Activated CD4-positive, alpha-beta memory T cell treated with anti-CD3 and anti-CD28 coated beads, Interleukin-2, amount 10 ng/mL, durations not matched to agents 7 days and 5 days (primary cell): ENCODE data around the gene PLD1. TPM values are rescaled to one million over a fixed set of nuclear protein-coding genes. Genes with fewer than 3 reads are reported as not detected.

Source experiments
- CTCF ChIA-PET: fragments of 350-600 bp; sonication (Branson Sonifier 250); formaldehyde crosslinking; loops from one replicate; lab custom pipeline; 2021; ENCODE audit warnings: antibody characterized with exemption, inconsistent platforms; lab: Charles Lee
- POLR2A ChIA-PET: fragments of 350-600 bp; sonication (Branson Sonifier 250); formaldehyde crosslinking; loops from one replicate; lab custom pipeline; 2021; ENCODE audit warnings: antibody characterized with exemption; lab: Charles Lee
- DNase-seq: peaks from one replicate; pipeline ENCODE4 v3.0.0-alpha.2; 2020
- H3K27ac Mint-ChIP-seq: one replicate; pipeline ENCODE4 v1.8.0; 2021; ENCODE audit warnings: mild to moderate bottlenecking, mixed read lengths
- H3K27me3 Mint-ChIP-seq: one replicate; pipeline ENCODE4 v1.8.0; 2021; ENCODE audit warnings: mixed read lengths
- H3K36me3 Mint-ChIP-seq: one replicate; pipeline ENCODE4 v1.8.0; 2021; ENCODE audit warnings: low read depth, mixed read lengths
- H3K4me1 Mint-ChIP-seq: one replicate; pipeline ENCODE4 v1.8.0; 2021; ENCODE audit warnings: mixed read lengths
- H3K4me3 Mint-ChIP-seq: one replicate; pipeline ENCODE4 v1.8.0; 2021; ENCODE audit warnings: mild to moderate bottlenecking, mixed read lengths
- H3K9me3 Mint-ChIP-seq: one replicate; pipeline ENCODE4 v1.8.0; 2021; ENCODE audit warnings: mixed read lengths
- total RNA-seq, 2 experiments: library from RNA; stranded (reverse); gene quantifications; one replicate each; pipeline ENCODE4 v1.2.3, GENCODE V29; 2021

The PLD1 gene
- total RNA-seq, 2 experiments from 2014 or later, result 3.1 to 4.1 TPM

DNA sequence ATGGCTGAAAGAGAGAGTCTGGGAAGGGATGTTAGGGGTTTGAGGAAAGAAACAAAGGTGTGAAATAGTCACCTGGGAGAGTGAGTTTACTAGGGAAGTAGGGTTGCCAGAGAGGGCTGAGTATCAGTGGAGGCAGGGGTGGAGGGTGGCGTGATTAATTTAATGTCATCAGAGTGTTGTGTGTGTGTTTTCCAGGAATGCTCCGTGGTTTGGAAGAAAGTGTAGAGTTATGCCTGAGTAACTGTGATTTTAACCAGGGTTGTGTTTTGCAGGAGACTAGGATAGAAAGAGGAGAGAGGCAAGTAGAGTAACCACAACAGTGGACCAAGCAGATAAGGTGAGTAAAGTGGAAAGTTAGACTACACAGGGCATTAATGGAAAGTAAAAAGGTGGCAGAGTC lies 27.2 kb downstream of the PLD1 start:
- H3K4me3 Mint-ChIP-seq, result no peak overlapping the region
- ChIA-PET POLR2A (no interaction called here), CTCF (no interaction called here)
- H3K27ac Mint-ChIP-seq, result no peak overlapping the region
- DNase-seq, result no peak
- no peaks in the 10 kb centered on the region for H3K36me3 Mint-ChIP-seq
- peaks cover 19% of the 10 kb centered on the region for H3K27me3 Mint-ChIP-seq
- H3K9me3 Mint-ChIP-seq, result no peaks in the 10 kb centered on the region
- H3K4me1 Mint-ChIP-seq, result no peaks in the 10 kb centered on the region

DNA sequence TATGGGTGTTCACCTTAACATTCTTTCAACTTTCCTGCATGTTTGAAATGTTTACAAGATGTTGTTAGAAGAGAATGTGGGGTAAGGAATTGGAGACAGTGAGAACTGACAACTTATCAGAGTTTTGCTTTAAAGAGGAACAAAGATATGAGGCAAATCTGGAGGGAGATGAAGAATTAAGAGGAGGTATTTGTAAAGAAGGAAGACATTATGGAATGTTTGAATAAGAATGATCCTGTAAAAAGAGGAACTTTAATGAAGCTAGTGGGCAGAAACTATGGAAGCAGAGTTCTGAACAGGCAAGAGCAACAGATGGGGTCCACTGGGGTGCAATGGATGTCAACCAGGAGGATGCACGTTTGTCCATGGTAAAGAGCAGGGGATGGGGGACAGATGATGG lies 27.7 kb downstream of the PLD1 start:
- H3K36me3 Mint-ChIP-seq, result no peaks in the 10 kb centered on the region
- no peak overlapping the region for H3K27ac Mint-ChIP-seq
- no peaks in the 10 kb centered on the region for H3K4me1 Mint-ChIP-seq
- H3K27me3 Mint-ChIP-seq, result peaks cover 19% of the 10 kb centered on the region
- ChIA-PET CTCF (no interaction called here), POLR2A (no interaction called here)
- H3K9me3 Mint-ChIP-seq, result no peaks in the 10 kb centered on the region
- no peak for DNase-seq
- H3K4me3 Mint-ChIP-seq, result no peak overlapping the region

DNA sequence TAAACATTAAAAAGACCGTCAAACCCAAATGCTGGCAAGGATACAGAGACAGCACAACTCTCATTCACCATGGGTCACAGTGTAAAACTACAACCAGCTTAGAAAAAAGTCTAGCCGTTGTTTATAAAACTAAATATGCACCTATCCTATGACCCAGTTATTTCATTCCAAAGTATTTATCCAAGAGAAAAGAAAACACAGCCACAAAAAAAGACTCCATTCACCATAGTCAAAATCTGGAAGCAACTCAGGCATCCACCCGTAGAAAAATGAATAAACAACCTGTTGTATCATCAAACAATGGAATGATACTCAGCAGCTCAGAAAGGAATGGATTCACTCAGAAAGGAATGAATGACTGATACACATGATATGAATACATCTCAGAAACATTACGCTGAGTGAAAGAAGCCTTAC lies 28.6 kb downstream of the PLD1 start:
- CTCF ChIA-PET, result interaction anchor here (1.2 to 1.9 kb wide), 2 partner anchors 9 to 560 kb away, joined by 4 read pairs; no protein-coding TSS in a partner anchor

DNA sequence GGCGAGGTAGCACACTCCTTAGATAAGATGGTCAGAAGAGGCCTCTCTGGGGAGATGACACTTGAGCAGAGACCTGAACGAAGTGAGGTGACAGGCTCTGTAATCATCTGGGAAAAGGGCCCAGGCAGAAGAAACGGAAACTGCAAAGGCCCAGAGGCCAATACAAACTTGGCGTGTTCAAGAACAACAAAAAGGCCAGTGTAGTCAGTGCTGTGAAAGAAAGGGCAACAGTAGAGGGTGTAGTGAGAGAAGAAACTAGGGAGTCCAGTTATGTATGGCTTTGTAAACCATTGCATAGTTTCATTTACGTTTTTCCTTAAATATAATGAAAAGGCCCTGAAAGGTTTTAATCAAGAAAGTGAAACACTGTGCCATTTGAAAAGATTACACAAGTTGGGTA lies 31.8 kb downstream of the PLD1 start:
- POLR2A ChIA-PET, result no interaction called here
- Mint-ChIP-seq H3K4me3 (no peak overlapping the region), H3K27ac (no peak overlapping the region), H3K36me3 (no peaks in the 10 kb centered on the region), H3K4me1 (peaks cover 2% of the 10 kb centered on the region), H3K9me3 (no peaks in the 10 kb centered on the region), H3K27me3 (peaks cover 14% of the 10 kb centered on the region)
- CTCF ChIA-PET, result no interaction called here
- DNase-seq, result no peak

More for the DNA sequence above, 28.6 kb downstream of the PLD1 start:
- H3K9me3 Mint-ChIP-seq, result no peaks in the 10 kb centered on the region
- H3K4me3 Mint-ChIP-seq, result no peak overlapping the region
- no peak for DNase-seq
- peaks cover 2% of the 10 kb centered on the region for H3K4me1 Mint-ChIP-seq
- POLR2A ChIA-PET, result no interaction called here
- H3K27me3 Mint-ChIP-seq, result peaks cover 17% of the 10 kb centered on the region
- H3K27ac Mint-ChIP-seq, result no peak overlapping the region
- no peaks in the 10 kb centered on the region for H3K36me3 Mint-ChIP-seq

DNA sequence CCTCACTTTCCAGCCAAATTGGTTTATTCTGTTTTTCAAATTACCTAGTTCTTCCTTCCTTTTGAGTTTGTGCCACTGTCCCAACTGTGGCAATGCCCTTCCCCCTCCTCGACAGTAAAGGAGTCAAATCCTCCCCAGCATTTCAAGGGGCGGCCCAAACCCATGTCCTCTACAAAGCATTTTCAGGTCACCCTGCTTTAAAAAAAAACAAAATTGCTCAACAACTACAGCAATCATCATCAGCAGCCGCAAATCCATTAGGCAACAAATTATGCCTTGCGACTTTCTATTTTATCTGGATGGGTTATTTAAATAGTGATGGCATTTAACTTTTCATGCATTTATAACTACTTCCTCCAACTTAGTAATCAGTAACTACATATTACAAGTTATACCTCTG lies 32.7 kb downstream of the PLD1 start:
- Mint-ChIP-seq H3K9me3 (no peaks in the 10 kb centered on the region), H3K4me1 (peaks cover 2% of the 10 kb centered on the region), H3K36me3 (no peaks in the 10 kb centered on the region), H3K27ac (no peak overlapping the region), H3K4me3 (no peak overlapping the region), H3K27me3 (peaks cover 14% of the 10 kb centered on the region)
- ChIA-PET POLR2A (no interaction called here), CTCF (no interaction called here)
- no peak for DNase-seq

DNA sequence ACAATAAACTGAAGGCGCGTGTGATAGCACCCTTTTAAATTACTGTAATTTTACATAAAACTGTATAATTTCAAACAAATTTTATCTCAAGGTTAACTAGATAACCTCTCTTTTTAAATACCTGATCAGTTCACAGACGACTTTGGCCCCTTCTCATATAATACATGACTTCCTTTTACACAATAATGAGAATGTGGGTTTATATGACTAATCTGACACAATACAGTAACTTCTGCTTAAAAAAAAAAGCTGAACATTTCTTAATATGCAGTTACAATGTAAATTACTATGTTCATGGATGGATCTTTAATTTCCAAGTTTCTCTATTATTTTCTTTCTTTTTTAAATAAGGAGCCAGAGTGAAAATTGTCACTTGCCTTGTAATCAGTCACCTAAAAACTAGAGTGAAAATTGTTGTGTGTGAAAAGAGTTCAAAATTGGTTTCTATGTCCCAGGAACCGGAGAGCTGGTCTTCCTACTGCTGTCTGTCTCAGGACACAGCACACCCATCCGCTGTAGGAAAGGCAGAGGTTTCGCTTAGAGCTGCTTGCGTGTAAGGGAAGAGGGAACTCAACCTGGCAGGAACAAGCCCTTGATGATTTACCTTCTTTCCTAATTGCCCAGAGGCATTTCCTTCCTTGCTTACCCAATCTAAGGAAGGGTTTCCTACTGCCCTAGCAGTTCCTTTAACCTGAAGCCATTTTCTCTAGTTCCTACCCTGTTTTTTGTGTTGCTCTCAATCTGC lies 33.3 kb downstream of the PLD1 start:
- no peaks in the 10 kb centered on the region for H3K36me3 Mint-ChIP-seq
- H3K4me3 Mint-ChIP-seq, result no peak overlapping the region
- DNase-seq, result no peak
- ChIA-PET CTCF (no interaction called here), POLR2A (no interaction called here)
- peaks cover 2% of the 10 kb centered on the region for H3K4me1 Mint-ChIP-seq
- H3K9me3 Mint-ChIP-seq, result no peaks in the 10 kb centered on the region
- peaks cover 14% of the 10 kb centered on the region for H3K27me3 Mint-ChIP-seq
- H3K27ac Mint-ChIP-seq, result no peak overlapping the region

DNA sequence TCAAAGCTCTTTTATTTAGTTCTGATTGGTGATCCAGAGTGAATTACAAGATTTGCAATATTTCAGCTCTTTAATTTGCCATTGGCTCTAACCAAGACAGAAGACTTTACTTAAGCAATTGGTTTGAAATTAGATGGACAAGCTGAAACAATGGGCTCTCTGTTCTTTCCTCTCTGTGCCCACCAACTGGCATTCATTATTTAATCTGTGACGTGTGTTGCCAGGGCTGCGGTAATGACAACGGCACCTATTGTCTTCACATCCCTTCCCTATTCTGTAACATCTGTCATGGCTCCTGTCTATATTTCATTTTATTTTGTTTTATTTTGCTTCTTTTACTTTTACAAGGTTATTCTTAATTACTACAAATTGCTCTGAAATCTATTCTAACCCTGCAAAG lies 33.9 kb downstream of the PLD1 start:
- CTCF ChIA-PET, result interaction anchor here (0.6 to 1.0 kb wide), 2 partner anchors 8 to 1589 kb away, joined by 3 read pairs; no protein-coding TSS in a partner anchor
- POLR2A ChIA-PET, result no interaction called here
- no peaks in the 10 kb centered on the region for H3K36me3 Mint-ChIP-seq
- peaks cover 2% of the 10 kb centered on the region for H3K4me1 Mint-ChIP-seq
- no peak overlapping the region for H3K27ac Mint-ChIP-seq
- no peaks in the 10 kb centered on the region for H3K9me3 Mint-ChIP-seq
- H3K27me3 Mint-ChIP-seq, result peaks cover 11% of the 10 kb centered on the region
- DNase-seq, result no peak
- H3K4me3 Mint-ChIP-seq, result no peak overlapping the region

DNA sequence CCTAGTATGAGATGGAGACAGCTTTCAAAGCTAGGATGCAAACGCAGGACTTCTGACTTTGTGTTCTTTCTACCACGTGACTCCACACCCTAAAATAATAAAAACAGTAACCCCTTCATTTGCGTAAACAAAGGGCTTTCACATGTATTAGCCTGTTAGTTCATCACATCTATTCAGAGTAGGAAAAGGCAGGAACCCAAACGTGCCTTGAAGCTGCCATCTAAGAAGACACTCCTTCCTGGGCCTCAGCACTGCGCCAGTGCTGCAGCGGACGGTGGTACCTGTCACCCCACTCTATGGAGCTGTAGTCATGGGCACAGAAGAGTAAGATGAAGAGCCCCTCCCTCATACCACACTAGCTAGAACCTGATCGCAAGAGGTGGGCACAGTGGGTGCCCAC lies 34.3 kb downstream of the PLD1 start:
- Mint-ChIP-seq H3K4me1 (peaks cover 2% of the 10 kb centered on the region), H3K27ac (no peak overlapping the region), H3K27me3 (peaks cover 15% of the 10 kb centered on the region), H3K9me3 (no peaks in the 10 kb centered on the region), H3K36me3 (no peaks in the 10 kb centered on the region), H3K4me3 (no peak overlapping the region)
- no peak for DNase-seq
- ChIA-PET CTCF (interaction anchor here (0.6 to 1.0 kb wide), 2 partner anchors 8 to 1588 kb away, joined by 3 read pairs; no protein-coding TSS in a partner anchor), POLR2A (no interaction called here)

DNA sequence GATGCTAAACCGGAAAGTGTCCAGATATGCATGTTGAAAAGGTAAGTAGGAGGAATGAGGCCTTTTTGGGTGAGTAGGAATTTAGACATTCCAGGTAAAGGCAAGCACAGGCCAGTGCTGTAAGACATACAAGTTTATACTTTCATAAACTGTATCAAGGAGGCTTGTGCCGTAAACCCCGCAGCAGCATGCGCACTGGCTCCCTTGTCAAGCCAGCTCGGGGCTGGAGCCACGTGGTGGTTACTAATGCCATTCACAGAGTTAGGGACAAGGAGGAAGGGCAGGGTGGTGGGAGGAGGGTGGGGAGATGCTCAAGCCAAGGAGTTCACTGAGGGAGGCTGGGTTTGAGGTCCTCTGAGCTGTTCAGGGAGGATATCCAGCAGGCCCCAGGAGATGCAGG lies 35.8 kb downstream of the PLD1 start:
- DNase-seq, result no peak
- Mint-ChIP-seq H3K27me3 (peaks cover 11% of the 10 kb centered on the region), H3K4me3 (no peak overlapping the region), H3K9me3 (no peaks in the 10 kb centered on the region), H3K36me3 (no peaks in the 10 kb centered on the region), H3K4me1 (peaks cover 2% of the 10 kb centered on the region), H3K27ac (no peak overlapping the region)
- ChIA-PET POLR2A (no interaction called here), CTCF (interaction anchor here (0.6 kb wide), 1 partner anchor 263 kb away, joined by 5 read pairs; no protein-coding TSS in a partner anchor)

DNA sequence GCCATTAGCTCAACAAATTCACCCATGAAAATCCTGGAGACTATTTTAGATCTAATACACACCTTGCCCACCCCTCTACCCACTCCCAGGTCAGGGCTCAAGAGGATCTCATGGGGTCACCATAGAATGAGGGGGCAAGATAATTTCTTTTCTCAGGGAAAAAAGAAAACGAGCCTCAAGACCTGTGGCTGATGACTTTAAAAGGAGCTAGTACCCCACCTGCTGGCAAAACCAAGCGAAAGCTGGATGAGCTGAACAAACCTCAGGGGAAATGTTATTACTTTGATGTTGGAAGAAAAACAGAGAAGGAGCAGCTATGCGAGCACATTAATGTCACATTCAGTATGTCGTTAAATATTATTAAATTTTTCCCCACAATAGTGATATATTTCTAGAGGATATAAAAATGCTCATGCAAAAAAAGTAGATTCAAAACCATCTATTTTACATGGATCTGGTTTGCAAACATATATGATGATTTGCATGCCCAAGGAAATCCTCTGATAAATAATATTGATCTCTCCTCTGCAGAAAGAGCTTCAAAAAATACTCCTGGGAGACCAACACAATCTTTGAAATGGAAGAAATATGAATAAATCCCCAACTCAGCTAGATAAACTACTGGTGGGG lies 37.7 kb downstream of the PLD1 start:
- ChIA-PET CTCF (interaction anchor here (0.6 to 2.5 kb wide), 34 partner anchors 8 to 961 kb away, joined by 3 to 21 read pairs (median 4); partner anchors contain the start of gene TNIK), POLR2A (interaction anchor here (1.1 kb wide), 1 partner anchor 569 kb away, joined by 3 read pairs; no protein-coding TSS in a partner anchor)
- no peaks in the 10 kb centered on the region for H3K36me3 Mint-ChIP-seq
- peaks cover 2% of the 10 kb centered on the region for H3K4me1 Mint-ChIP-seq
- H3K4me3 Mint-ChIP-seq, result no peak overlapping the region
- H3K9me3 Mint-ChIP-seq, result no peaks in the 10 kb centered on the region
- peak; percentile 49 for DNase-seq
- peaks cover 9% of the 10 kb centered on the region for H3K27me3 Mint-ChIP-seq
- H3K27ac Mint-ChIP-seq, result no peak overlapping the region

DNA sequence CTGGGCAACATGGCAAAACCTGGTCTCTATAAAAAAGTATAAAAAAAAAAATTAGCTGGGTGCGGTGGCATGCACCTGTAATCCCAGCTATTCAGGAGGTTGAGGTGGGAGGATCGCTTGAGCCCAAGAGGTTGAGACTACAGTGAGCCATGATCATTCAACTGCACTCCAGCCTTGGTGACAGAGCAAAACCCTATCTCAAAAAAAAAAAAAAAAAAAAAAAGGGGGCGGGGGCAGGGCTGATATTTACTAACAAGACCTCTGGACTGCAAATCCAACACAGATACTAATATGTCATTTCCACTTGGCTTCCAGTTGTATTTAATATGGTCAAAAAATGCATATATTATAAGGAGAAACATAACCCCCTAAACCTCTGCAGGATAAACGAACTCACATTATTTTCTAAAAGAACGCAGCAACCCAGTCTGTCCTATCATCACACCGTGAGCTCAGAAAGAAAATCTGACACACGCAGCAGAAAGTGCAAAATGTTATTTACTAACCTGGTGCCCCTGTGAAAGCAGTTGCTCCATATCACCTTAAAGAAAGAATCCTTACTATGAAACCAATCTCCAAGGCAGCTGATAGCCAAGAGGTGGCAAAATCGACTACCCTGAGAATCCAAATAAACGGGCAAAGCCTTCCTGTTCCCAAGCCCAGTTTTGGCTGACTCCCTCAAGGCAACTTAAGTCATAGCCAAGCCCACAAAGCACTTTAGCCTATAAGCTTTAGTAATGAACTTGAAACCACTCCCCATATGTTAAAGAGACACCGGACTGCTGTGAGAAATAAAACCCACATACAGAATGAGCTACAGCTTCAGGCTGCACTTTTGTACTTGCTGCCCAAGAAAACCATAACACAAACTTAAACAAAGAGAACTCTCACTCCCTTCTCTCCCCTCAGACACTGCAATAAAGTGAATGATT lies 39.3 kb downstream of the PLD1 start:
- ChIA-PET POLR2A (no interaction called here), CTCF (interaction anchor here (0.7 to 2.5 kb wide), 9 partner anchors 13 to 809 kb away, joined by 3 to 18 read pairs (median 7); partner anchors contain the start of gene TNIK)
- Mint-ChIP-seq H3K27me3 (peaks cover 9% of the 10 kb centered on the region), H3K9me3 (no peaks in the 10 kb centered on the region), H3K27ac (no peak overlapping the region), H3K4me3 (no peak overlapping the region), H3K36me3 (no peaks in the 10 kb centered on the region), H3K4me1 (no peaks in the 10 kb centered on the region)
- DNase-seq, result no peak

DNA sequence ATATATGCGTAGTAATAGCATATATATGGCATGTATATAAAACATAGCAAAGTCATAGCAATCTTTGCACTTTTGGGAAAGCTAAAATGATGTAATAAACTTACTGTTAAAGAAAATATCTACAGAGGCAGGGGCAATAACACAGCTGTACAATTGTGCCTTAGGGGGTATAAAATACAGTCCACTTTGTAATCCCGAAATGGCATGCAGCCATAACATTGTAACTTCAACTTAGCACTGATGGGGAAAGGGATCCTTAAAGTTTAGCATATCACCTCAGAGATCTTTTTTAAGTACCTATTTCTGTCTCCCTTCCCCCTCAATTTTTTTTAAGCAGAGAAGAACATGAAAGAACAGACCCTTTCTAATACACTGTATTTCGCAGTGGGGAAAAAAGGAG lies 40.8 kb downstream of the PLD1 start:
- Mint-ChIP-seq H3K27ac (no peak overlapping the region), H3K9me3 (no peaks in the 10 kb centered on the region), H3K36me3 (no peaks in the 10 kb centered on the region), H3K27me3 (peaks cover 17% of the 10 kb centered on the region), H3K4me1 (no peaks in the 10 kb centered on the region), H3K4me3 (no peak overlapping the region)
- DNase-seq, result no peak
- CTCF ChIA-PET, result no interaction called here
- POLR2A ChIA-PET, result no interaction called here

DNA sequence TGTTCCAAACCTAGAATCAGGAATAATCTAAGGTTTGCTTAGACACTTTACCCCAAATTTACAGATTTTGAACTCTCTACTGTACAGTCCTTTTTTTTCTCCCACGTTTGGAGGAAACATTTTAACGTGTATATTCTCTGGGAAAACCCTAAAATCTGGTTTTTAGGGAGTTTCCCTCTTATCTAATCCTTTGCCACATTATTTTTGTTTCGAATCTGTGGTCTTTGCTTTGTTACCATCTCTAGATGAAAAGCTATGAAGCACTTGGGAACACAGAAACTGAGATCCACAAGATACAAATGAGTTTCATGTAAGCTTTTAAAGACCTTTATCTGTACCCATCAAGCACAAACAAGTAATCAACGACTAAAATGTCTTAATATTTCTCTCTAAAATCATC lies 41.3 kb downstream of the PLD1 start:
- ChIA-PET CTCF (no interaction called here), POLR2A (no interaction called here)
- Mint-ChIP-seq H3K4me3 (no peak overlapping the region), H3K27me3 (peaks cover 18% of the 10 kb centered on the region), H3K4me1 (no peaks in the 10 kb centered on the region), H3K27ac (no peak overlapping the region), H3K36me3 (no peaks in the 10 kb centered on the region), H3K9me3 (no peaks in the 10 kb centered on the region)
- DNase-seq, result no peak
